Neural cell (in vitro differentiated cells): ENCODE data around the gene VPREB1.

ENCODE experiments used
- CTCF ChIP-seq: fragments of 450-650 bp; IDR thresholded peaks from 2 replicates; pipeline ENCODE4 v1.5.1; 2014; ENCODE audit warnings: antibody characterized with exemption, mild to moderate bottlenecking, moderate library complexity; ENCODE audit not compliant: poor library complexity, severe bottlenecking
- EP300 ChIP-seq: fragments of 450-650 bp; conservative IDR thresholded peaks from 2 replicates; pipeline ENCODE4 v1.6.1; 2014; ENCODE audit warnings: antibody characterized with exemption, mild to moderate bottlenecking, moderate library complexity; ENCODE audit not compliant: poor library complexity, severe bottlenecking
- EZH2 ChIP-seq: fragments of 200-600, 300-800 bp; shearing (Covaris generic), sonication (generic); IDR thresholded peaks from 2 replicates; pipeline ENCODE4 v1.6.1; 2014; ENCODE audit warnings: antibody characterized with exemption, low read length, borderline replicate concordance, mild to moderate bottlenecking; ENCODE audit not compliant: insufficient read depth, poor library complexity, severe bottlenecking
- MXI1 ChIP-seq: fragments of 450-650 bp; conservative IDR thresholded peaks from 2 replicates; pipeline ENCODE4 v1.6.1; 2014; ENCODE audit warnings: antibody characterized with exemption, mild to moderate bottlenecking; ENCODE audit not compliant: poor library complexity, severe bottlenecking
- POLR2AphosphoS5 ChIP-seq: IDR thresholded peaks from 2 replicates; pipeline ENCODE4 v1.6.1; 2012
- RAD21 ChIP-seq: fragments of 450-650 bp; conservative IDR thresholded peaks from 2 replicates; pipeline ENCODE4 v1.6.1; 2014; ENCODE audit warnings: antibody characterized with exemption, mild to moderate bottlenecking, moderate library complexity
- REST ChIP-seq: IDR thresholded peaks from 2 replicates; pipeline ENCODE4 v1.6.1; 2012; ENCODE audit warnings: borderline replicate concordance
- SMC3 ChIP-seq: fragments of 450-650 bp; conservative IDR thresholded peaks from 2 replicates; pipeline ENCODE4 v1.6.1; 2014; ENCODE audit warnings: antibody characterized with exemption, mild to moderate bottlenecking, moderate library complexity; ENCODE audit not compliant: poor library complexity
- TAF1 ChIP-seq: IDR thresholded peaks from 2 replicates; pipeline ENCODE4 v1.6.1; 2012; ENCODE audit warnings: low read depth

- TF ChIP-seq SMC3, result no peak
- no peak for TF ChIP-seq TAF1
- no peak for TF ChIP-seq CTCF
- TF ChIP-seq EZH2, result no peak
- no peak for TF ChIP-seq EP300
- TF ChIP-seq POLR2AphosphoS5, result no peak
- TF ChIP-seq MXI1, result no peak
- no peak for TF ChIP-seq REST
- TF ChIP-seq RAD21, result no peak
These were observed 1.4 kb upstream of the VPREB1 start for GRCh38 chr22:22243033-22243680.
